Stimulated activated CD4-positive, alpha-beta T cell treated with anti-CD3 and anti-CD28 coated beads, Interleukin-12 subunit alpha, Interleukin-12 subunit beta, amount 100 ng/mL, for 4 hours (primary cell): Measurements from ENCODE around the gene CARD8.

Experiments
- DNase-seq: peaks from one replicate; pipeline ENCODE4 v3.0.0-alpha.2; 2020

The CARD8 gene

DNA sequence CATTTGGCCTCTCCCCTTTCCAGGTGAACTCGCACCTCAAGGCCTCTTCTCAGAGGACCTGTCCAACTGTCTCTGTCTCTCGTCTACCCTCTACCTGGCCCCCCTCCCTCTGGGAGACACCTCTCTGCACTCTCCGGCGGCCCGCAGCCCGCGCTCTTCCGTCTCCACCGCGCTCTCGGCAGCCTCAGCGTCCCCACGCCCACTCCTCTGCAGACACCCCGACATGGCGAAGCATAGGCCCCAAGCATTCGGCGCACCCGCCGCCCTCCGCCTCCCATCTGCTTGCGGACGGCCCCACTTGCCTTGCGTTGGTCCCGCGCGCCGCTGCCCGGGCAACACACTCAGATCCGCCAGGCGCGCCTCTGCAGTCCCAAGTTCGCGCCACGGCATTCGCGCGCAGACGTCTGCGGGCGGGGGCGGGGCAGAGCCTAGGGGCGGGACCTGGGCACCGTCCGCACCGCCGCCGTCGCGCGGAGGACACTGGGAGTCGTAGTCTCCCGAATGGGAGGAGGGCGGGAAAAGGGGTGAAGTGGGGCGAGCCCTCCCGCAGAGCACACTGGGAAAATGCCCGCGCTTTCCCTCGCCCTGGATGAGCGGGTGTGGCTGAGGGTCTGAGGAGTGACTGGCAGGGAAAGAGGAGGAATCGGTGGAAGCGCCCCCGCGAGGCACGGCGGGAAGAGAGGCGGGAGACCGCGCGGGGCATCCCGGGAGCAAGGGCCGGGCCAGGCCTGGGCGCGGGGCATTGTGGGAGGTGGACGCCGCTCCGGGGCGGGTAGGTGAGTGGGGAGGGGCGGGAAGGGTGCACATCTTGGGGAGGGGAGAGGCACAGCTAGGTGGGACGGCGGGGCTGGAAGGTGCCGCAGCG, 85.5 kb downstream of the CARD8 start, which contains the start of the genes LIG1 and ZSWIM9:
Gene LIG1 (minus strand): TSS at position 406 of the 865 bp plus-strand sequence. CDS start 4,778 bp downstream, outside the sequence.
Gene ZSWIM9 (plus strand): TSS at position 742 of the 865 bp plus-strand sequence. CDS start 1,123 bp downstream, outside the sequence.
- peak; percentile 88 for DNase-seq

DNA sequence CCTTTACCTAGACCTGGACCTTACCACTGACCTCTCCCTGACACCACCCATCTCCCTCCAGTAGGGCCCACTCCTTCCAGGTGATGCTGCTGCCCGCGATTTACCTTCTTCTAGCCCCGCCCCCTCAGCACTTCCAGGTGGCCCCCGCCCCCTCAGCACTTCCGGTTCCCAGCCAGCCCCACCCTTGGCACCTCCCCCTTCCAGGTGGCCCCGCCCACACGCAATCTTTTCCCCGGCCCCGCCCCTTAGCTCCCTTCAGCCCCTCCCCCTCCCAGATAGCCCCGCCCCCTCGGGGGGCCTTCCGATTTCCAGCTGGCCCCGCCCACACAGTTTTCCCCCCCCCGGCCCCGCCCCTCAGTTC, 86.2 kb downstream of the CARD8 start:
- DNase-seq: peak; percentile 93

DNA sequence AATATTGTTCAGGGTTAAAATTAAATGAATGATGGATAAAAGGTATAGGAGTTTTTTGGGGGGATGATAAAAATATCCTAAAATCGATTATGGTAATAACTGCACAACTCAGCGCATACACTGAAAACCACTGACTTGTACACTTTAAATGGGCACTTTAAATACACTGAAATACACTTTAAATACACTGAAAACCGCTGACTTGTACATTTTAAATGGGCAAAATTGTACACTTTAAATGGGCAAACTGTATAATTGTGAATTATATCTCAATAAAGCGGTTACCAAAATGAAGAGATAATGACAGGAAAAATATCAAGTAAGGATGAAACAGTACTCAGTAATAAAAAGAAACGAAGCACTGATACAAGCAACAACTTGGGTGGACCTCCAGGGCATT, 87.0 kb downstream of the CARD8 start:
- no peak for DNase-seq

DNA sequence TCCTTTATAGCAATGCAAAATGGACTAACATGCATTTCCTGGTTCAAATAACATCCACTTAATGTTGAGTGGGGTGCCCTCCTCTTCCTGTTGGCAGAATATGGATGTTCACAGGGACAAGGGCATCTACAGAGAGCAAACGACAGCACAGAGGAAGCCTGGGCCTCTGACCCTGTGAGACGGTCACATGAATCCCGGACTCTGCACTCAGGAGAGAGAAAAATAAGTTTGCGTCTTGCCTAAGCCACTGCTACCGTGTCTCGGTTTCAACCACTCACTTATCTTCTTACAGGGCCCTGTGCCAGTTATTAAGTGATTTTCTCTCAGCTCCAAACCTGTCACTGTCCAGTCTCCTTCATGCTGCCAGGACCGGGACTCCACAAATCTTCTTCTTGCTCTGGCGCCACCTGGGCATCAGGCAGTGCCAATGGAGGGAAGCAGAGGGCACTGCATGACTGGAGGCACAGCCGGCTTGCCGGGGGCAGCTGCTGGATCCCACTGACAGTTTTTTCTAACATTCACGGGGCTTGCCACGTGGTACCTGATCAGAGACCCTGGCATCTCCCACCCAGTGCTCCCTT, 97.4 kb downstream of the CARD8 start:
- DNase-seq: no peak
